Stimulated activated CD4-positive, alpha-beta T cell treated with anti-CD3 and anti-CD28 coated beads, Interleukin-15, amount 100 ng/mL, for 24 hours (primary cell): ENCODE data around the gene PLXDC2.

Experiments used
- DNase-seq: peaks from one replicate; pipeline ENCODE4 v3.0.0-alpha.2; 2020

PLXDC2 gene

DNA sequence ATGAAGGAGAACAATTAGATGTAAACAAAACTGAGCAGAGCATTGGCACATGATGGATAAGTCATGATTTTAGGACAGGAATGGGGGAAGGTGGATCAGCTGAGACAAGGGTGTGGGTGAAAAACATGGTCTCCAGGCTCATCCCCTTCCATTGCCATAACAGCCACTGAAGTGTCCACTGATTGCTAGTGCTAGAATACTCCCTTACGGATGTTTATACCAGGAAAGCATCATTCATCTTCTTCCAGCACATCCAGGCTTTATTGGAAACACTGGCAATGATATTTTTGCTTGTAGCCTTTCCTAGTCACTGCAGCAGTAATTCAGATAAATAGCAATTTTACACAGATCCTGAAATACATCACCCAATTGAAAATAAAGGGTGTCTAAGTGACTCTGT, 259.5 kb downstream of the PLXDC2 start:
- DNase-seq, result no peak

- DNase-seq, result no peak
Measured at GRCh38 chr10:20084451-20084850, 268.2 kb downstream of the PLXDC2 start.

DNA sequence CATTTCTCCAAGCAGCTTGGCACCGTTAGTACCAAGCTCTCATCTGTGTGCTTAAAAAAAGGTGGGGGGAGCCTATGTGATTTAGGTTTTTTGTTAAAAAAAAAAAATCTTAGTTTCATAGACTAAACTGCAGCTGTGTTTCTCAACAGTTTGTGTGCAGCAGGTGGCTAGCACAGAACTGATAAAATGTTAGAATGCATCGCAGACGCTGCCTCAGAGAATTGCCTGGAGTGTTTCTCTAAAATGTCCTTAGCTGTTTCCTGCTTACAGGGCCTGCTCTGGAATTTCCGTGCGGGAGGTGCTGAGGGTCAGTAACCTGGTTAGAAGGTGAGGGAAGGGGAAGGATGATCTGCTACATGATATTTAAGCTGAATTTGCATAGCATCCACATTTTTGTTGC, 268.9 kb downstream of the PLXDC2 start:
- no peak for DNase-seq

DNA sequence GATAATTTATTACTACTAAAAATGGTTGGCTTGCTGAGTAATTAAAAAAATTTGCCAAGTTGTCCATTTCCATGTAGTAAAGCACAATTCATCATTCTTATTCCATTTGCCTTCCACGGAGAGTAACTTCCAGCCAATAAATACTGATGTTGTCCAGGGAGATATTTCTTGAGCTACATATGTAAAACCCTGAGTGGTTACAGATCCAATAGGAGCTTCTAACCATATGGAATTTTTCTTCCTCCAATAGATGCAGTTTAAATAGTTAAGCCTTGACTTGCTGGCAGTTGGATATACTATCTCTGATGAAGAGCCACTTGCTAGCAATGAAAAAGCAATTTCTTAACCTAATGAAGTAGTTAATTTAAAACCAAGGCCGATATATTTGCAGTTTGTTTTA, 271.1 kb downstream of the PLXDC2 start:
- DNase-seq, result no peak

DNA sequence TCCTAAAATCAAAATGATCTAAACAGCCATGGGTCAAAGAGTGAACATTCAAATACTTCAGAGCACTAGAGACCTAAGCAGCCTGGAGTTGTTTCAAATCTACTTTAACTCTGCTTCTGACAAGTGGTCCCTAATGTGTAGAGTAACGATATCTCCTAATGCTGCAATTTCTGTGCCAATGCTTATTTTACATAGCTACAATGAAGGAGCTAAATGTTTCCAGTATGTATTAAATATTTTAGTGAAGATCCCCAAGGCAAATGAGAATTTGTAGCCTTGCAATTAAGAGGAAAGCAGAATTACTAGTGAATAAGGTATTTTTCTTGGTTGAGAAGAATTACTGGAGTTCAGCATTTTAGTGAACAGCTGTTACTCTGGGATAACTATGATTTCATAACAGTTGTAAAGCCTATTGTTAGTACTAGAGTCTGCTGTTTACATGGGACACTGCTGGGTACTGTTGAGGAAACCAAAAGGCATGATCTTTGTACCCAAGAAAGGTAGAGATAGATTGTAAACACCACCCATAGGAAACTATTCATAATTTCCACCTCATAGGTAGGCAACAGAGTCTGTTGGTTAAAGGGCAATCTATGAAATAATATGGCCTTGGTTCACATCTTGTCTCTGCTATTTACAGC, 271.9 kb downstream of the PLXDC2 start:
- DNase-seq, result no peak

- no peak for DNase-seq
Measured at GRCh38 chr10:20089879-20090278, 273.6 kb downstream of the PLXDC2 start.

- no peak for DNase-seq
Measured at GRCh38 chr10:20090831-20091230, 274.6 kb downstream of the PLXDC2 start.

- no peak for DNase-seq
Measured at GRCh38 chr10:20091698-20092097, 275.5 kb downstream of the PLXDC2 start.

DNA sequence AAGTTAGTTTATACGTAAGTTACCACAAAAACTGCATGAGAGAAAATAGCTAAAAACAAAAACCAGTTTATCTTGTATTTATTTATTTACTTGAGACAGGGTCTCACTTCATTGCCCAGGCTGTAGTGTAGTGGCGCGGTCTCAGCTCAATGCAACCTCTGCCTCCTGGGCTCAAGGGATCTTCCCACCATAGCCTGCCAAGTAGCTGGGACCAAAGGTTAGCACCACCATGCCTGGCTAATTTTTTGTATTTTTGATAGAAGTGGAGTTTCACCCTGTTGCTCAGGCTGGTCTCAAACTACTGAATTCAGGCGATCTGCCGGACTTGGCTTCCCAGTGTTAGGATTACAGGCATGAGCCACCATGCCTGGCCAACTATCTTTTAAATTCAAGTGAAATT, 277.4 kb downstream of the PLXDC2 start:
- no peak for DNase-seq

- DNase-seq, result no peak
Measured at GRCh38 chr10:20094226-20094976, 278.2 kb downstream of the PLXDC2 start.

DNA sequence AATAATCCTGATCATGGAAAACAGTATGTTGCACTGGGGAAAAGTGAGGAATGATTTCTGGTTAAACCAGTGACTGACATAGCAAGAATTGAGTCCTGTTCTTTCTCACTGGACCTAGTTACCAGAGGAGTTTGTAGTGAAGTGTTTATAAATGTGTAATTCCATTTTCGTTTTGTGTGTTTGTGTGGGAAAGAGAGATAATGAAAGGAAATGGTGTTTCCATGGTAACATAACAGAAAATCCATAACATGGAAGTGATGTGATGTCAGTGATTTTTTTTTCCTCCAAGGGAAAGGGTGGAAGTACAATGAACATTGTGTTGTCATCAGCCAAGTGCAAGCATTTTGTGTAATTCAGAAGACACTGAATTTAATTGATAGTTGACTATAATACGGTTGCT, 283.9 kb downstream of the PLXDC2 start:
- DNase-seq, result no peak

DNA sequence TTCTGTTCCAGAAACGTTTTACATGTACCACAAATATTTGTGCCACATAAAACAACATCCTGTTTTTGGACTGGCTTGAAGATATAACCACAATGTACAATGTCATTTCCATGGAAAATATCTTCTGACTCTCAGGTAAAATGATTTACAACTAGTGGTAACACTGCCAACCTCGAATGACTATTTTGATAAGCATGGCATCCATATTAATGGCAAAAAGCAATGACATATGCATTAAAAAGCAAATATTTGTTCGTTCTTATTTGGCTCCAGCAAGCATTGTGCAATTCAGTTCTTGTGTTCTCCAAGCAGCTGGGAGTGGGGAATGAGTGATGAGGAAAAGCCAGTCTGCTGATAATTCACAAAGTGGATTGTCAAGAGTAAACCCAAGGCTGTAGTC, 289.0 kb downstream of the PLXDC2 start:
- no peak for DNase-seq

GRCh38 chr10:20105931-20106330, 289.7 kb downstream of the PLXDC2 start:
- DNase-seq, result no peak

GRCh38 chr10:20108021-20108420, 291.8 kb downstream of the PLXDC2 start:
- DNase-seq, result no peak

DNA sequence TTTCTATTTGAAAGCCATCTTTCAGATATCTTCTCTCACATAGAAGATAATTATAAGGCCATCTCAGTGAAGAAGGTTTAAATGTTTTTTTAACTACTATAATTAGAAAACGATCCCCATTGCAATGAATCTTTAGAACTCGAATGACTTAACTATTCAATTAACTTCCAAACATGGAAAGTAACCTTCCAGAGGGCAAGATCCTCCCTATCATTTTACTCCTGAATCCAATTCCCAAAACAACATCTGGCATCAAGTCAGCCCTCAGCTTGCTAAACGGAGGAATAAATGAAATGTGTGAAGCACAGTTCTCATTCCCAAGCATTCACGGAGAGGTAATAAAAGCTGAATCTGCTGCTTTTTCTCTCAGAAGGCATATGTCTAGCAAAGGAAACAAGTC, 293.4 kb downstream of the PLXDC2 start:
- no peak for DNase-seq

DNA sequence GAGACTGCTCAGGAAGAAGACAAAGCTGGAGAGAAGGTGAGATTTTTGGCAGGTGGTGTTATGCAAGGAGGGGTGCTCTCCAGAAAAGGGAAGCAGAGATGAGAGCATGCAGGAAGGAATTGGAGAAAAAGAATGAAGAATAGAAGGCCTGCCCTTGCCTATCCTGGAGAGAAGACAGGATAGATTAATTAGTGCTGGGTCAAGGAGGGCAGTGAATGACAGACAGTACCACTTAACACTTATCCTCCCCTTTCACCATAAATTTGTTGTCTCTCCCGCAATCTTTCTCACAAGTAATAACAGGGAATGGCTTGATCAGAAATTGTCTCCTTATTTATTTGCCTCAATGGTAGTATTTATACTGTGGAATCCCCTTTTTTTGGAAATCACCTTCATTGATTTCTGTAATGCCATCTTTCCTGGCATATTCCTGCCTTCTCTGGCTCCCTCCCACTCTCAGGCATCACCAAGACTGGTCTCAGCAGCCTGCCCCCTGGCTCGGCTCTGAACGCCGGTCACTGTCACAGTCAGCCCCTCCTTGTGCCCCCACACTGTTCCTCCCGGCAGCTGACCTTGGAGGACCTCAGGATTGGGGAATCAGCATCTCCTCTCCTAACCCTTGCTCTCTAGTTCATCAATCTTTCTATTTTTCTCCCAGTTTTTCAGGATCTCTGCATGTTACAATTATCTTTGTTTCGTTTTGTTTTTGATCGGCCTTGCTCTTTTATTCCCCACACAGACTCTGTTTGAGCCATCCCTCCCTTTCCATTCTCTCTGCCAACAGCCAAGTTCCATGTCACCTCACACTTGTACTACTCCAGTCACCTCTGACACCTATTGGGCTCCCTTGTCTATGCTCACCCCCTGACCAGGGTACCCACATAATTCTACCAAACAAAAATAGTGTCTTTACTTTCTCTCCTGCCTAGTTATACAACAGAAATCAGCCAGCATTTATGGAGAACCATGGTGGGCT, 294.2 kb downstream of the PLXDC2 start:
- DNase-seq, result no peak

- DNase-seq, result no peak
Measured at GRCh38 chr10:20114179-20114578, 297.9 kb downstream of the PLXDC2 start.

DNA sequence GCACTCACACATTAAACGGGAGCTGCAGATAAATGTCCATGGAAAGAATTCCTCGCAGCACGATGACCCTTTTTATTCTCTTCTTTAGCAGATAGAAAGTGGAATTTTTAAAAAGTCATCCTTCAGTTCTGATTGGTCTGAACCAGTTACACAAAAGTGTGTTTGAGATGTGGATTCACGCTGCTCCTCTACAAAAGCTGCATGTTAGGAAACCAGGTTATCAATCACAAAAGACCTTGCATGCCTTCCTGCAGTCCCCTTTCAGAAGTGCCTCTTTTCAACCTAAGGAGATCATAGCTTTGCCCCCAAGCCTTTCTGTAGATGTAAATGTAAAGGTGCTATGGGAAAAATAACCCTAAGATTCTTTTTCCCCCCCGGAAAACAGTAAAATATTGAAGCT, 299.7 kb downstream of the PLXDC2 start:
- no peak for DNase-seq

GRCh38 chr10:20117471-20117870, 301.2 kb downstream of the PLXDC2 start:
- DNase-seq, result no peak

DNA sequence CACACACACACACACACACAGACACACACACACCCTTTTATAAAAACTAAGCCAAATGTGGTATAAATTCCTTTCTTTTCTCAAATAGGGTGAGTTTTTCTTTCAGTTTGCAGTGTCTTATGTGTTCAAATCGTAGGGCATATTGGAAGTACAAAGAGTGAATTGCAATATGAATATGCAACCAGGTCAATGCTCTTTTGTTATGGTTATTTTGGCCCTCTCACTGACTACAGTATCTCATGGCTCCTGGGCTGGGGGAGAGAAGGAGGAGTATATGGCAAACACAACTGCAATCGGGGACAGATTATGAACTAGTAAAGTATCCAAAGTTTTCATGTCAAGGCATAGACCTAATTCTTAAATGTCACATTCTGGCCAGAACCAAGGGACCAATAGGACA, 301.9 kb downstream of the PLXDC2 start:
- DNase-seq, result no peak

GRCh38 chr10:20128811-20129210, 312.6 kb downstream of the PLXDC2 start:
- DNase-seq, result no peak

GRCh38 chr10:20132816-20133215, 316.6 kb downstream of the PLXDC2 start:
- no peak for DNase-seq

- no peak for DNase-seq
Measured at GRCh38 chr10:20133669-20134189, 317.5 kb downstream of the PLXDC2 start.
